ENCODE results near the gene POLR2J. TPM values are rescaled to one million over a fixed set of nuclear protein-coding genes. Genes with fewer than 3 reads are reported as not detected.
"Not testable (repeated sequence)": the region's sequence is repeated elsewhere in the genome, so short reads cannot be mapped to it uniquely, and the experiment has no call there.

Gene POLR2J
- total RNA-seq = 58.7 TPM
- long read RNA-seq, transcript POLR2J-201 (4 exons, 932 nt) = major isoform, 60 of 64 reads
- long read RNA-seq, partial matches to known transcripts = 0 of 64 reads
- long read RNA-seq, other reads (novel, unspliced or antisense) = 4 of 64 reads

- intact Hi-C loops (cut with DNase I) = not testable (repeated sequence)
- peak; percentile 96 for DNase-seq (ENCODE audit: low spot score)
Measured at GRCh38 chr7:102478314-102479208, at the start of gene POLR2J. POLR2J (minus strand) TSS chr7:102478922; CDS start chr7:102478860, 62 bp downstream.

- DNase-seq (ENCODE audit: low spot score); intact Hi-C loops (cut with DNase I): not testable (repeated sequence)
Measured at GRCh38 chr7:102527822-102528793, 49.4 kb upstream of the POLR2J start.

GRCh38 chr7:102527182-102527581 is 48.5 kb upstream of the POLR2J start:
- intact Hi-C loops (cut with DNase I) = not testable (repeated sequence)
- peak; percentile 55 for DNase-seq (ENCODE audit: low spot score)

GRCh38 chr7:102524803-102525202 is 46.1 kb upstream of the POLR2J start:
- peak; percentile 74 for DNase-seq (ENCODE audit: low spot score)
- intact Hi-C loops (cut with DNase I) = not testable (repeated sequence)

GRCh38 chr7:102520797-102521196 is 42.1 kb upstream of the POLR2J start:
- DNase-seq (ENCODE audit: low spot score); intact Hi-C loops (cut with DNase I): not testable (repeated sequence)

- peak; percentile 54 for DNase-seq (ENCODE audit: low spot score)
- intact Hi-C loops (cut with DNase I) = not testable (repeated sequence)
Measured at GRCh38 chr7:102517550-102518147, 38.9 kb upstream of the POLR2J start, which contains the start of gene RASA4B. RASA4B (minus strand) TSS chr7:102517777; CDS start chr7:102517710, 67 bp downstream.

- intact Hi-C loops (cut with DNase I); DNase-seq (ENCODE audit: low spot score): not testable (repeated sequence)
Measured at GRCh38 chr7:102516951-102517350, 38.2 kb upstream of the POLR2J start.

GRCh38 chr7:102515889-102516288 is 37.2 kb upstream of the POLR2J start:
- DNase-seq (ENCODE audit: low spot score); intact Hi-C loops (cut with DNase I): not testable (repeated sequence)

- intact Hi-C loops (cut with DNase I); DNase-seq (ENCODE audit: low spot score): not testable (repeated sequence)
Measured at GRCh38 chr7:102514881-102515721, 36.4 kb upstream of the POLR2J start.

GRCh38 chr7:102512642-102513221 is 34.0 kb upstream of the POLR2J start:
- DNase-seq (ENCODE audit: low spot score) = peak; percentile 74
- intact Hi-C loops (cut with DNase I) = not testable (repeated sequence)

- intact Hi-C loops (cut with DNase I); DNase-seq (ENCODE audit: low spot score): not testable (repeated sequence)
Measured at GRCh38 chr7:102511860-102512522, 33.3 kb upstream of the POLR2J start.

GRCh38 chr7:102510575-102510974 is 31.9 kb upstream of the POLR2J start:
- intact Hi-C loops (cut with DNase I); DNase-seq (ENCODE audit: low spot score): not testable (repeated sequence)

GRCh38 chr7:102507410-102508088 is 28.8 kb upstream of the POLR2J start:
- not testable (repeated sequence) for DNase-seq (ENCODE audit: low spot score)

GRCh38 chr7:102505298-102506185 is 26.8 kb upstream of the POLR2J start:
- intact Hi-C loops (cut with DNase I) = not testable (repeated sequence)
- peak; percentile 68 for DNase-seq (ENCODE audit: low spot score)

More at GRCh38 chr7:102507410-102508088, 28.8 kb upstream of the POLR2J start:
- intact Hi-C loops (cut with DNase I) = not testable (repeated sequence)

GRCh38 chr7:102503141-102503540 is 24.4 kb upstream of the POLR2J start:
- intact Hi-C loops (cut with DNase I); DNase-seq (ENCODE audit: low spot score): not testable (repeated sequence)

- intact Hi-C loops (cut with DNase I); DNase-seq (ENCODE audit: low spot score): not testable (repeated sequence)
Measured at GRCh38 chr7:102498321-102498720, 19.6 kb upstream of the POLR2J start.
